Measurements from ENCODE around the gene SNRPA. TPM values are rescaled to one million over a fixed set of nuclear protein-coding genes. Genes with fewer than 3 reads are reported as not detected.
"Not testable (repeated sequence)": the region's sequence is repeated elsewhere in the genome, so short reads cannot be mapped to it uniquely, and the experiment has no call there.

SNRPA gene
- total and polyA plus RNA-seq, 2 of the 4 experiments (the other 2 are of a cell fraction) = 30.3 to 81.3 TPM

- WGBS, 2 experiments (ENCODE audit: extremely low coverage in 2 of 2, insufficient read length in 1 of 2) = 86% methylated on average over 2 of the region's 14 CpGs; no CpG with 5 or more reads in 1 of the 2 experiments
- dilution Hi-C loops (cut with HindIII; ENCODE audit: low sequenced_read_pairs, unreplicated experiment) (no loop called here), in situ Hi-C loops (cut with MboI; ENCODE audit: low sequenced_read_pairs) (no loop called here), intact Hi-C loops (cut with micrococcal nuclease) (no loop called here)
- Histone ChIP-seq H3K56ac (ENCODE audit: extremely low read depth, insufficient read depth, low read length) (no peak overlapping the region), H3K14ac (replicated peaks; ENCODE audit: low read depth, low read length) (no peak overlapping the region), H3K27ac (ENCODE audit: insufficient read depth, low read length) (no peak overlapping the region), H3K9me3 (ENCODE audit: control insufficient read depth, insufficient read depth, low read length) (no peaks in the 10 kb centered on the region), H4K20me1 (ENCODE audit: insufficient read depth, low read length) (peaks cover 5% of the 10 kb centered on the region; the same call in 1 of the 2 replicates), H3K36me3 (ENCODE audit: control insufficient read depth, insufficient read depth, low read length) (peaks cover 7% of the 10 kb centered on the region), H3K18ac (ENCODE audit: low read depth, low read length) (no peak overlapping the region), H4K8ac (ENCODE audit: low read depth in 2 of 2, low read length in 2 of 2) (no peak overlapping the region), H2AK5ac (ENCODE audit: low read depth, low read length) (no peak overlapping the region), H3K9ac (ENCODE audit: low read depth, low read length) (no peak overlapping the region), H2AFZ (replicated peaks; ENCODE audit: low read length, poor library complexity) (no peak overlapping the region), H2BK5ac (ENCODE audit: low read depth, low read length, poor library complexity, severe bottlenecking) (no peak overlapping the region), H3K9me1 (ENCODE audit: insufficient read depth, low read length) (peaks cover 7% of the 10 kb centered on the region), H2BK15ac (ENCODE audit: low read depth, low read length) (no peak overlapping the region), H3K4me2 (ENCODE audit: low read depth, low read length) (no peak overlapping the region), H3K4ac (ENCODE audit: low read depth, low read length) (no peak overlapping the region), H3K4me3 (ENCODE audit: insufficient read depth, low read depth, low read length) (no peak overlapping the region), H3K79me1 (ENCODE audit: low read depth in 1 of 2, low read length in 2 of 2) (peaks cover 8 to 17% of the 10 kb centered on the region in 2 experiments; a peak in 3 of 4 replicates), H2BK20ac (ENCODE audit: low read depth, low read length) (no peak overlapping the region), H3K23ac (ENCODE audit: low read depth, low read length) (no peak overlapping the region), H4K5ac (ENCODE audit: low read depth, low read length) (no peak overlapping the region), H3K4me1 (ENCODE audit: control insufficient read depth, insufficient read depth, low read length) (peaks cover 3% of the 10 kb centered on the region; the same call in 1 of the 2 replicates), H3K27me3 (ENCODE audit: control insufficient read depth, insufficient read depth, low read length) (no peaks in the 10 kb centered on the region), H2AK9ac (replicated peaks; ENCODE audit: low read depth, low read length, poor library complexity) (peak overlapping the region; percentile 21), H4K91ac (ENCODE audit: insufficient read depth, low read depth, low read length) (no peak overlapping the region), H2BK120ac (ENCODE audit: low read depth, low read length) (no peak overlapping the region)
- POLR2A ChIA-PET (ENCODE audit: unreplicated experiment) = no interaction called here
- TF ChIP-seq MAZ (IDR thresholded peaks at IDR 0.05; ENCODE audit: borderline replicate concordance, low read depth, low read length) = no peak
- no peak for TF ChIP-seq POLR2A (IDR thresholded peaks at IDR 0.05; ENCODE audit: low read depth, low read length)
- no peak for TF ChIP-seq NFE2L2 (IDR thresholded peaks at IDR 0.05; ENCODE audit: low read depth, low read length)
- TF ChIP-seq SMC3 (IDR thresholded peaks at IDR 0.05; ENCODE audit: low read depth, low read length) = no peak
- no peak for TF ChIP-seq BHLHE40 (IDR thresholded peaks at IDR 0.05; ENCODE audit: low read depth, low read length)
- ATAC-seq (ENCODE audit: low read depth) (no peak), DNase-seq (no peak)
- BruUV-seq (replicated peaks) = no TSS peak
- CTCF ChIA-PET = no interaction called here
These were observed 32.7 kb downstream of the SNRPA start for GRCh38 chr19:40783711-40784110.

DNA sequence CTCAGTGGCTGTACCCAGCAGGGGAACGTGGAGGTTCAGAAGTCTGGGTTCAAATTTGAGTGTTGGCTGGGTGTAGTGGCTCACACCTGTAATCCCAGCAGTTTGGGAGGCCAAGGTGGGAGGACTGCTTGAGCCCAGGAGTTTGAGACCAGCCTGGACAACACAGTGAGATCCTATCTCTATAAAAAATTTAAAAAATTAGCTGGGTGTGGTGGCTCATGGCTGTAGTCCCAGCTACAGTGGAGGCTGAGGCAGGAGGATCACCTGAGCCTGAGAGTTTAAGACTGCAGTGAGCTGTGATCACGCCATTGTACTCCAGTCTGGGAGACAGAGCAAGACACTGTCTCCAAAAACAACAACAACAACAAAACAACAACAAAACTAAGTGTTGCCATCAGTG is 33.1 kb downstream of the SNRPA start:
- H3K9ac ChIP-seq (ENCODE audit: low read depth, low read length); H4K91ac ChIP-seq (ENCODE audit: insufficient read depth, low read depth, low read length); DNase-seq; CTCF ChIA-PET; H2BK15ac ChIP-seq (ENCODE audit: low read depth, low read length); H4K20me1 ChIP-seq (ENCODE audit: insufficient read depth, low read length); H4K5ac ChIP-seq (ENCODE audit: low read depth, low read length); H2BK20ac ChIP-seq (ENCODE audit: low read depth, low read length); ATAC-seq (ENCODE audit: low read depth); POLR2A ChIA-PET (ENCODE audit: unreplicated experiment); H3K36me3 ChIP-seq (ENCODE audit: control insufficient read depth, insufficient read depth, low read length); H3K4me3 ChIP-seq (ENCODE audit: insufficient read depth, low read depth, low read length); intact Hi-C loops (cut with micrococcal nuclease); H2AFZ ChIP-seq (replicated peaks; ENCODE audit: low read length, poor library complexity); H3K4ac ChIP-seq (ENCODE audit: low read depth, low read length); H2BK120ac ChIP-seq (ENCODE audit: low read depth, low read length); H3K9me3 ChIP-seq (ENCODE audit: control insufficient read depth, insufficient read depth, low read length); H2BK5ac ChIP-seq (ENCODE audit: low read depth, low read length, poor library complexity, severe bottlenecking); dilution Hi-C loops (cut with HindIII; ENCODE audit: low sequenced_read_pairs, unreplicated experiment); H3K4me1 ChIP-seq (ENCODE audit: control insufficient read depth, insufficient read depth, low read length); H4K8ac ChIP-seq (ENCODE audit: low read depth in 2 of 2, low read length in 2 of 2); H3K18ac ChIP-seq (ENCODE audit: low read depth, low read length); H3K9me1 ChIP-seq (ENCODE audit: insufficient read depth, low read length); BruUV-seq (replicated peaks); H3K14ac ChIP-seq (replicated peaks; ENCODE audit: low read depth, low read length); H3K4me2 ChIP-seq (ENCODE audit: low read depth, low read length); H3K23ac ChIP-seq (ENCODE audit: low read depth, low read length); H2AK5ac ChIP-seq (ENCODE audit: low read depth, low read length); in situ Hi-C loops (cut with MboI; ENCODE audit: low sequenced_read_pairs); H3K56ac ChIP-seq (ENCODE audit: extremely low read depth, insufficient read depth, low read length); H3K27ac ChIP-seq (ENCODE audit: insufficient read depth, low read length); H3K27me3 ChIP-seq (ENCODE audit: control insufficient read depth, insufficient read depth, low read length): not testable (repeated sequence)
- Histone ChIP-seq H3K79me1 (ENCODE audit: low read depth in 1 of 2, low read length in 2 of 2) (peaks cover 8 to 13% of the 10 kb centered on the region in 2 experiments; a peak in 3 of 4 replicates), H2AK9ac (replicated peaks; ENCODE audit: low read depth, low read length, poor library complexity) (peak overlapping the region; percentile 21)
- 83% methylated on average over 1 of the region's 2 CpGs; no CpG with 5 or more reads in 1 of the 2 experiments for WGBS, 2 experiments (ENCODE audit: extremely low coverage in 2 of 2, insufficient read length in 1 of 2)
